Thoracic aorta (tissue), 2 donors: ENCODE measurements around the gene KIF1A. TPM values are rescaled to one million over a fixed set of nuclear protein-coding genes. Genes with fewer than 3 reads are reported as not detected.

ENCODE experiments used
- ATAC-seq: fragments of 150-250 bp; one replicate; pipeline ENCODE4 v1.8.0; 2017; ENCODE audit warnings: low read depth; ENCODE audit not compliant: insufficient number of reproducible peaks, low FRiP score
- DNase-seq: peaks from one replicate; pipeline ENCODE4 v3.0.0-alpha.2; 2020; ENCODE audit warnings: low spot score
- H3K27ac ChIP-seq, 2 donors: fragments of 200-600 bp; sonication (generic); 1 replicate in 1 of 2; 2 replicates in 1 of 2; pipeline ENCODE4 v1.5.1; 2016; ENCODE audit warnings: mild to moderate bottlenecking in 2 of 2, moderate library complexity in 2 of 2
- H3K27me3 ChIP-seq: fragments of 200-600 bp; sonication (generic); replicated peaks from 2 replicates; pipeline ENCODE4 v1.6.0; 2016; ENCODE audit warnings: mild to moderate bottlenecking; ENCODE audit not compliant: insufficient read depth
- H3K36me3 ChIP-seq: fragments of 200-600 bp; sonication (generic); one replicate; pipeline ENCODE4 v1.5.1; 2016
- H3K4me1 ChIP-seq, 2 donors: fragments of 200-600 bp; sonication (generic); 1 replicate in 1 of 2; 2 replicates in 1 of 2; pipeline versions ENCODE4 v1.5.1 to v1.6.0; 2016; ENCODE audit warnings: low read depth in 2 of 2, mild to moderate bottlenecking in 1 of 2; ENCODE audit not compliant: control insufficient read depth in 1 of 2
- H3K4me3 ChIP-seq: fragments of 200-600 bp; sonication (generic); 2 replicates; pipeline ENCODE4 v1.5.1; 2016; ENCODE audit warnings: mild to moderate bottlenecking
- H3K9me3 ChIP-seq: fragments of 200-600 bp; sonication (generic); 2 replicates; pipeline ENCODE4 v1.5.1; 2016
- total RNA-seq, 2 donors: library from RNA; depleted of rRNA; stranded (reverse); fragments of >200 nt; gene quantifications; one replicate each; pipeline versions ENCODE4 v1.1.0 to v1.2.3, GENCODE V29; 2016
- TF ChIP-seq, protein P1 (sequence below): fragments of 200-600 bp; sonication (generic); IDR thresholded peaks from one replicate; pipeline ENCODE4 v1.5.1; 2019; ENCODE audit warnings: antibody characterized with exemption

Gene KIF1A
- total RNA-seq, 2 donors from 2014 or later: 0.92 TPM; not detected in 1

- Histone ChIP-seq H3K9me3 (no peaks in the 10 kb centered on the region), H3K27me3 (no peaks in the 10 kb centered on the region), H3K4me1 (no peaks in the 10 kb centered on the region), H3K4me3 (no peak overlapping the region), H3K36me3 (no peaks in the 10 kb centered on the region), H3K27ac (no peak overlapping the region)
- ATAC-seq (no peak), DNase-seq (no peak)
- TF ChIP-seq, protein P1, sequence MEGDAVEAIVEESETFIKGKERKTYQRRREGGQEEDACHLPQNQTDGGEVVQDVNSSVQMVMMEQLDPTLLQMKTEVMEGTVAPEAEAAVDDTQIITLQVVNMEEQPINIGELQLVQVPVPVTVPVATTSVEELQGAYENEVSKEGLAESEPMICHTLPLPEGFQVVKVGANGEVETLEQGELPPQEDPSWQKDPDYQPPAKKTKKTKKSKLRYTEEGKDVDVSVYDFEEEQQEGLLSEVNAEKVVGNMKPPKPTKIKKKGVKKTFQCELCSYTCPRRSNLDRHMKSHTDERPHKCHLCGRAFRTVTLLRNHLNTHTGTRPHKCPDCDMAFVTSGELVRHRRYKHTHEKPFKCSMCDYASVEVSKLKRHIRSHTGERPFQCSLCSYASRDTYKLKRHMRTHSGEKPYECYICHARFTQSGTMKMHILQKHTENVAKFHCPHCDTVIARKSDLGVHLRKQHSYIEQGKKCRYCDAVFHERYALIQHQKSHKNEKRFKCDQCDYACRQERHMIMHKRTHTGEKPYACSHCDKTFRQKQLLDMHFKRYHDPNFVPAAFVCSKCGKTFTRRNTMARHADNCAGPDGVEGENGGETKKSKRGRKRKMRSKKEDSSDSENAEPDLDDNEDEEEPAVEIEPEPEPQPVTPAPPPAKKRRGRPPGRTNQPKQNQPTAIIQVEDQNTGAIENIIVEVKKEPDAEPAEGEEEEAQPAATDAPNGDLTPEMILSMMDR: no peak
Measured at GRCh38 chr2:240856151-240856980, 36.3 kb upstream of the KIF1A start.

DNA sequence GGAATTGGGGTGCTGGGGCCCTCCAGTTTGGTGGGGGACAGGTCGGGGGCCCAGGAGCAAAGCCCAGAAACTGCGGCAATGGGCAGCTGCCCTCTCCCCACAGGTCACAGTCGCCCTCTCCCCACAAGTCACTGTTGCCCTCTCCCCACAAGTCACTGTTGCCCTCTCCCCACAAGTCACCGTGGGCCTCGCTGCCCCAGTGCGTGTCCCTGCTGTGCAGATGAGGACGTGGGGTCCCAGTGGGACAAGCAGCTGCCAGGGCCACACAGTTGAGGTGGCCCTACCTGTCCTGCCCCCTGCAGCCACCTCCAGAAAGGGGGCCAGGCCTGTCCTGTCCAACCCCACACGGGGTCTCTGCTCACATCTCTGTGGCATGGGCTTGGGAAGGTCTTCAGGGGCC is 35.7 kb upstream of the KIF1A start:
- Histone ChIP-seq H3K4me3 (no peak overlapping the region), H3K4me1 (no peaks in the 10 kb centered on the region), H3K9me3 (no peaks in the 10 kb centered on the region), H3K27ac (no peak overlapping the region), H3K27me3 (no peaks in the 10 kb centered on the region), H3K36me3 (no peaks in the 10 kb centered on the region)
- ATAC-seq (no peak), DNase-seq (no peak)
- TF ChIP-seq, protein P1: no peak

DNA sequence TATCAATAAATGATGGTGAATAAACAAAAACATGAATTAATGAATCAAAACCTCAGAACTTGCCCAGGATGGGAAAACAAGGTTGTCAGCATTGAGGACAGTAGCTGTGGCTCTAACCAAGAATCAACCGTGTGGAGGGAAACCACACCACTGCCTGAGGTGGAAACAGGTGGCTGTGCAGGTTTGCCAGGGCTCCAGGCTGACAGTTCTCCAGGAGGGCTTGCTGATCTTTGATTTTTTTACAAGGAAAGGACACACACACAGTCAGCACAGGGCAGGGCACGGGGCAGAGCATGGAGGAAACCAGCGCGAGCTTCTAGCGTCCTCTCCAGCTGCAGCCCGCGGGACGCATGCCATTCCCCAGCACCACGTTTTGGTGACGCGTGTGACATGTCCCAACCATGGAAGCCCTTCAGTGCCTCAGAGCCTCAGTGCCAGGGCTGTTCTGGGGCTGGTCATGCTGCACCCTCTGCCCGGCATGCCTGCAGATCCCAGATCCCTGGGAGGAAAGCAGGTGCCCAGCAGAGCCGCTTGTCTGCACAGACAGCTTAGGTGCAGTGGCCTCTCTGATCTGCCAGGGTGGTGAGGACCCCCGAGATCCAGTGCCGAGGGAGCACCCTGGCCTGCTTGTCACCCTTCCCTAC is 32.8 kb upstream of the KIF1A start:
- Histone ChIP-seq H3K36me3 (no peaks in the 10 kb centered on the region), H3K4me3 (no peak overlapping the region), H3K9me3 (no peaks in the 10 kb centered on the region), H3K4me1 (no peaks in the 10 kb centered on the region), H3K27me3 (no peaks in the 10 kb centered on the region), H3K27ac (no peak overlapping the region)
- ATAC-seq (no peak), DNase-seq (no peak)
- TF ChIP-seq, protein P1: no peak

DNA sequence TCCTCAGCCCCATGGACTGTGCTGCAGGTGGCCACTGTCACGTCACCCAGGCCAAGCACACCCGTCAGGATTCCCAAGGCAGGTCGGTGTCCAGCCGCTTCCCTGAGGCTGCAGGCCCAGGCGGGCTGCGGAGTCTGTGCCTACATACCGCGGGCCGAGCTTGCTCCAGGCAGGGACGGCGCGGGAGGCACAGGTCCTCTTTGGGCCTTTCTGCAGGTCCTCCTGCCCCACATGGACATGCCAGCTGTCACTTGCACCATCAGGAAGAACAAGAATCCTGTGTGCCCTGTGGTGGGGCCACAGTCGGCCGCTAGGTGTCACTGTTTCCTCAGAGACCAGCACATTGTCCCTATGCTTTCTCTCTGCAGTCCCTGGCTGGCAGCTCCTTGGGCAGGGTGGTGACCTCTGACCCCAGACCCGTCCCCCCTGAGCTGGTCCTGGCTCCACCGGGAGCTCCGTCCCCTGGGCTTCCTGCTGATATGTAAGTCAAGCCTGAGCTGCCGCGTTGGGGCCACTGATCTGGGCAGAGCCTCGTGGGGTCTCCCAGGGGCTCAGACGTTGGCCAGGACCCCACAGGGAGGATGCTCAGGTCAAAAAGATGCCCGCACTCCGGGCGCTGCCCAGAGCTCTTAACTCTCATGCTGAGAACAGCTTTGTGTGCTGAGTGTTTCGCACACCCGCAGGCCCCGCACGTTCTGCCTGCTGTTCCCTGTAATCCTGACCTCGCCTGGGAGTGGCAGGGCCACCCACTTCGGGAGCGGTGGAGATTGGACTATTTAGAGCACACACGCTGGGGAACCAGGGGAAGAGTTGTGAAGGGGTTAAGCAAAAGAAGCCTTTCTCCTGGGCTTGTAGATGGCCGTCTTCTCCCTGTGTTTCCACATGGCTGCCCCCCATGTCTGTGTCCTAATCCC is 31.3 kb upstream of the KIF1A start:
- peak; percentile 47 for DNase-seq
- Histone ChIP-seq H3K4me3 (no peak overlapping the region), H3K27ac (no peak overlapping the region), H3K36me3 (no peaks in the 10 kb centered on the region), H3K9me3 (no peaks in the 10 kb centered on the region), H3K27me3 (no peaks in the 10 kb centered on the region), H3K4me1 (no peaks in the 10 kb centered on the region)
- TF ChIP-seq, protein P1: peak; percentile 95
- peak; percentile 79 for ATAC-seq

DNA sequence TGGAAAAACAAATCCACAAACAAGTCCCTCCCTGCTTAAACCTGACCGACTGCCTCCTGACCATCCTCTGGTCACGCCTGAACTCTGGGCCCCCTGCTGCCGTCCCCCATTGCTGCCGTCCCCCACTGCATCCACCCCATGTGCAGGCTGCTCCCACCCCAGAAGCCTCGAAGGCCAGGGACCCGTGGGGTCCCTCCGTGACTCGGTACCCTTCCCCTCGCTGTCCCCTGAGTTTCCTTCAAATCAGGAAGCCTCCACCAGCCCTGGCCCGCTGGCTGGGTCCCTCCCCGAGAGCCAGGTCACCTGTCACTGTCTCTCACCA is 30.7 kb upstream of the KIF1A start:
- Histone ChIP-seq H3K4me3 (no peak overlapping the region), H3K27me3 (no peaks in the 10 kb centered on the region), H3K9me3 (no peaks in the 10 kb centered on the region), H3K27ac (no peak overlapping the region), H3K36me3 (no peaks in the 10 kb centered on the region), H3K4me1 (no peaks in the 10 kb centered on the region)
- TF ChIP-seq, protein P1: no peak
- no peak for ATAC-seq
- no peak for DNase-seq
